ENCODE results near the gene SIGLEC11.

SIGLEC11 gene

DNA sequence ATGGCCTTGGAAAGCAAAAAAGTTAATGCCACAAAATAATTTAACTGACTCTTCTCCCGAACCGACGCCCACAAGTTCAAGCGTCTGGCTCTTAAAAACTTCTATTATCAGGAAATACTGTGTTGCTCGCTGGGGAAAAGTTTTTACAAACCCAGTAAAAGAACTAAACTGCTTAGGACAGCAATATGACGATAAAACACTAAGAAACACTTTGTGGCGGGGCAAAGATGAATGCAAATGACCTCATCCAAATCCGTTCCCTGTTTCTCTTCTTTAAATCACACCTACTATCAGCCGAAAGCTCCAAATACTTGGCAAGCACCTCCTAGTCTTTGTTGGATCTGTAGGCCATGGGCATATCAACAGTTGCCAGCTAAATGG is 4.9 kb downstream of the SIGLEC11 start:
- H3K4me3 ChIP-seq (ENCODE audit: low read depth, low read length), result no peak overlapping the region
- TF ChIP-seq, protein P1, sequence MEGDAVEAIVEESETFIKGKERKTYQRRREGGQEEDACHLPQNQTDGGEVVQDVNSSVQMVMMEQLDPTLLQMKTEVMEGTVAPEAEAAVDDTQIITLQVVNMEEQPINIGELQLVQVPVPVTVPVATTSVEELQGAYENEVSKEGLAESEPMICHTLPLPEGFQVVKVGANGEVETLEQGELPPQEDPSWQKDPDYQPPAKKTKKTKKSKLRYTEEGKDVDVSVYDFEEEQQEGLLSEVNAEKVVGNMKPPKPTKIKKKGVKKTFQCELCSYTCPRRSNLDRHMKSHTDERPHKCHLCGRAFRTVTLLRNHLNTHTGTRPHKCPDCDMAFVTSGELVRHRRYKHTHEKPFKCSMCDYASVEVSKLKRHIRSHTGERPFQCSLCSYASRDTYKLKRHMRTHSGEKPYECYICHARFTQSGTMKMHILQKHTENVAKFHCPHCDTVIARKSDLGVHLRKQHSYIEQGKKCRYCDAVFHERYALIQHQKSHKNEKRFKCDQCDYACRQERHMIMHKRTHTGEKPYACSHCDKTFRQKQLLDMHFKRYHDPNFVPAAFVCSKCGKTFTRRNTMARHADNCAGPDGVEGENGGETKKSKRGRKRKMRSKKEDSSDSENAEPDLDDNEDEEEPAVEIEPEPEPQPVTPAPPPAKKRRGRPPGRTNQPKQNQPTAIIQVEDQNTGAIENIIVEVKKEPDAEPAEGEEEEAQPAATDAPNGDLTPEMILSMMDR (IDR thresholded peaks at IDR 0.05; ENCODE audit: insufficient read depth, low read depth, low read length, missing control alignments), result no peak
- DNase-seq (ENCODE audit: low read depth), result no peak

DNA sequence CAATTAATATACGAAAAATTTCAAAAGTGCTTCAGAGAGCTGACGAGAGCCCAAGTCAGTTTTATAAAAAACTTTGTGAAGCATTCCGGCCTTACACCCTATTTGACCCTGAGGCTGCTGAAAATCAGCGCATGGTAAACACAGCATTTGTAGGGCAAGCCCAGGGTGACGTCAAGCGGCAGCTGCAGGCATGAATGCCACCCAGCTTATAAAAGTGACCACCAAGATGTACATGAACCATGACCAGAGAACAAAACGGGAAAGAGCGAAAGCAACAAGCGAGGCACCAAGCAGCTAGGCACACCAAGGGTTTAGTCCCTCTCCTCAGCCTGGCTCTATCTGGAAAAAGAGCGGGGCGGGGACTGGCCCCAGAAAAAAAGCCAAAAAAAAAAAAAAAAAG is 6.0 kb downstream of the SIGLEC11 start:
- TF ChIP-seq, protein P1 (IDR thresholded peaks at IDR 0.05; ENCODE audit: insufficient read depth, low read depth, low read length, missing control alignments), result no peak
- DNase-seq (ENCODE audit: low read depth), result no peak
- H3K4me3 ChIP-seq (ENCODE audit: low read depth, low read length), result no peak overlapping the region

DNA sequence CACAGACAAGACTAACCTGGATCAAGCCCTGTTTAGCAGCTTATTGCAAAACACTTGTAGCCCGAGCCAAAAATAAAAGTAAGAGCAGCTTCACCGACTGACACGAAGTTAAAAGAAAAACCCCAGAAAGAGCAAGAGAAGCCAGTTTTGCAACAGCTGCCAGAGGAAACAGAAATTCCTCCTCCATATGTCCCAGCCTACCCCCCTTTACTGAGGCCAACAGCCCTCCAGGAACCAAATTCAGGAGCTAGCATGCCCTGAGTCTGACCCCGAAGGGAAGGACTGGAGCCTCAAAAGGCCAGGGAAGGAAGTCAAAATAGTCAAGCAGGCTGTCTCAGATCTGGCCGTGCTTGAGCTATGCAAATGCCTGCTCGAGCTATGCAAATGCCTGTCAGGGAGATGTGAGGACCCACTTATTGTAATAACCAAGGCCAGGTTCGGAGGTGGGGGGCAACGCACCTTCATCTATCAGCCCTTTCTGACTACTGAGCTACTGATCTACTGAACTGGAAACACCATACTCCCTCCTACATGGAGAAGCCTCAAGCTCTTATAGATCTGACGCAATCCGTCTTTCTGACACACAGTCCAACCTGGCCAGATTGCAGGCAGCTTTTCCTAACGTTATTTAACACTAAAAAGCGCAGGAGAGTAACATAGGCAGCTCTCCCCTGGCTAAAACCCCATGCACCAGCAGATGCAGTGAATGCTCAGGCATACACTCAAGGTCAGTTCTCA is 6.7 kb downstream of the SIGLEC11 start:
- H3K4me3 ChIP-seq (ENCODE audit: low read depth, low read length), result no peak overlapping the region
- TF ChIP-seq, protein P1 (IDR thresholded peaks at IDR 0.05; ENCODE audit: insufficient read depth, low read depth, low read length, missing control alignments), result no peak
- peak; percentile 32 for DNase-seq (ENCODE audit: low read depth)

DNA sequence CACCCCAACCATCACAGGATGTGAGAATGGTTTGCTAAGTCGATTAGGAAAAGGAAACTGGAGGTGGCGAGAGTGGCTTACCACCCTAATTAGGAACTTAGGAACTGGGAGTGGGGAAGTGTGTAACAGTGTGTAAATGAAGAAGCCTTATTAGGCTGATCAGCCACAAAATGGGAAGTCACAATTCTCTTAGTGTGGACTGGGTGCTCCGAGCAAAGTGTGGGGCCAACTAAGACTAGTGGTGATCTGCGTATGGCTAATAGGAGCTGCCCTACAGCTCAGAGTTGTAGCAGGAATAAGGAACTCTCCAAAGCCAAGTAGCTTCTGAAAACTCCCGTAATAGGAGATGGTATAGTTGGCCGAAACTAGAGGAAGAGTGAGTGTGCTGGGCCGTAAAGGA is 7.6 kb downstream of the SIGLEC11 start:
- TF ChIP-seq, protein P1 (IDR thresholded peaks at IDR 0.05; ENCODE audit: insufficient read depth, low read depth, low read length, missing control alignments), result no peak
- DNase-seq (ENCODE audit: low read depth), result no peak
- no peak overlapping the region for H3K4me3 ChIP-seq (ENCODE audit: low read depth, low read length)

DNA sequence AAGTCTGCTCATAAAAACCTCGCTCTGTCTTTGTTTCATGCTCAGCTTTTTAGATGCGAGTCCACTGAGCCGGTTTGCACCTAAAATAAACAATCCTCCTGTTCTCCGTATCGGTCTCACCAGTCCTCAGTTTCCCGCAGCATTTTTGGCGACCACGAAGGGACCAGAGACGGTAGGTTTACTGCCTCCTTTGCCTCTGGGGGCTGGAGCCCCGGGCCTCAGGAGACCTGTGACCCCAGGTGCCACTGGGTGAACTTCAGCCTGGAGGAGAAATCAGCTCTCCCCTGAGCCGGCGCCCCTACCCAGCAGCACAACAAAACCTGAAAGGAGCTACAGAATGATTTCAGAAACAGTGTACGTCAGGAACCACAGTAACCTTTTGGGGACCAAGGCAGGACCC is 8.1 kb downstream of the SIGLEC11 start:
- DNase-seq (ENCODE audit: low read depth), result no peak
- TF ChIP-seq, protein P1 (IDR thresholded peaks at IDR 0.05; ENCODE audit: insufficient read depth, low read depth, low read length, missing control alignments), result no peak
- no peak overlapping the region for H3K4me3 ChIP-seq (ENCODE audit: low read depth, low read length)

DNA sequence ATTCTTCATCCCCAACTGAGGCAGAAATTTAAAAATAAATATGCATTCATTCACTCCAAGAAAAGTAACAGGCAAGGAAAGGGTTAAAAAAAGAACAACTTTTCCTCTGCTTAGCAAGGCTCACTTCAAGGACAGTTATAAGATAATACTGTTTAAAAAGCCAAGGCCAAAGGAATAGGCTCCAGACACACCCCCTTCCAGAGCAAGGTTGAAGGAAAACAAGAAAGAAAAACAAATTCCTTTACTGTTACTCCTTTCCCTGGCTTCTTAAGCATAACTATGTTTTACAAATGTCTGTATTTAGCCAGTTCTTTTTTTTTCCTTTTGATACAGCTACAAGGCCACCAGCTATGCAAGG is 8.5 kb downstream of the SIGLEC11 start:
- no peak overlapping the region for H3K4me3 ChIP-seq (ENCODE audit: low read depth, low read length)
- TF ChIP-seq, protein P1 (IDR thresholded peaks at IDR 0.05; ENCODE audit: insufficient read depth, low read depth, low read length, missing control alignments), result no peak

More for the DNA sequence above, 8.5 kb downstream of the SIGLEC11 start:
- DNase-seq (ENCODE audit: low read depth), result no peak
